Measurements from ENCODE around the gene GRB7. TPM values are rescaled to one million over a fixed set of nuclear protein-coding genes. Genes with fewer than 3 reads are reported as not detected.

Gene GRB7
- total and polyA plus RNA-seq, 10 of the 15 experiments (the other 5 are each of a cell fraction or from before 2014, with no cell fraction given), result 0.05 to 0.34 (median 0.19) TPM; not detected in 4

DNA sequence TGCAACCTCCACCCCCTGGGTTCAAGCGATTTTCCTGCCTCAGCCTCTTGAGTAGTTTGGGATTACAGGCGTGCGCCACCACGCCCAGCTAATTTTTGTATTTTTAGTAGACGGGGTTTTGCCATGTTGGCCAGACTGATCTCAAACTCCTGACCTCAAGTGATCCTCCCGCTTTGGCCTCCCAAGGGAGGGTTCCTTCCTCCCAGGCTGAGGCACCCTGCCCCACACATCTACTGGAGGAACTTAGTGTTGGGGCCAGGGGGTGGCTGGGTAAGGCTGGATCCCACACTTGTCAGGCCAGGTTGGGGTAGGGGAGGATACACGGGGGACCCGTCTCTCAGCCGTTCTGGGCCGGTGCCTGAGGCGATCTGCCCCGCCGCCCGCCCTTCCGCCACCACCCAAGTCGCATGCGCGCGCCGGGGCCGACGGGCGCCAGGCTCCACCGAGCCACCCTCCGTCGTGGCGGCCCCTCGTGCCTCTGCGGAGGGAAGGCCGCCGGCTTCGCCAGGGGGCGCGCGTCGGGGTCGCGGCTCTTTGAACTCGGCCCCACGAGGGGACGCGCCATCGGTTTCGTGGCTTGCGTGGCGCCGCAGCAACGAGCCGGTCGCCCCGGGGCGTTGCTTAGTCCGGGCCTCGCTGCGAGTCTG, 15.9 kb downstream of the GRB7 start (continued):
- TF ChIP-seq EZH2 (IDR thresholded peaks at IDR 0.05; ENCODE audit: borderline replicate concordance, control insufficient read depth, low read depth, low read length) (no peak), SPI1 (IDR thresholded peaks at IDR 0.05; ENCODE audit: borderline replicate concordance, insufficient read depth, low read depth, low read length) (no peak), CHD1 (IDR thresholded peaks at IDR 0.05; ENCODE audit: low read depth, low read length) (no peak), IKZF2 (IDR thresholded peaks at IDR 0.05) (no peak), CBX5 (IDR thresholded peaks at IDR 0.05; ENCODE audit: low read depth) (no peak), MEF2B (IDR thresholded peaks at IDR 0.05; ENCODE audit: partially characterized antibody, poor library complexity, severe bottlenecking) (no peak), SMARCA5 (IDR thresholded peaks at IDR 0.05) (no peak; the same call in 1 of the 2 replicates), SREBF2 (IDR thresholded peaks at IDR 0.05; ENCODE audit: low read length) (no peak), CBFB (IDR thresholded peaks at IDR 0.05; ENCODE audit: low read depth) (no peak), ETV6 (conservative IDR thresholded peaks at IDR 0.05 in 1 of 2, IDR thresholded peaks at IDR 0.05 in 1 of 2; ENCODE audit: borderline replicate concordance in 1 of 2, low read depth in 1 of 2) (no peak), WRNIP1 (IDR thresholded peaks at IDR 0.05; ENCODE audit: borderline replicate concordance, low read depth, low read length) (no peak), DPF2 (IDR thresholded peaks at IDR 0.05) (peak; percentile 14), NRF1 (conservative IDR thresholded peaks at IDR 0.05; ENCODE audit: low read depth, low read length) (peak; percentile 37; the same call in 1 of the 2 replicates), NFXL1 (IDR thresholded peaks at IDR 0.05; ENCODE audit: borderline replicate concordance) (no peak), YY1 (IDR thresholded peaks at IDR 0.05; ENCODE audit: low read depth, low read length) (no peak), MTA3 (IDR thresholded peaks at IDR 0.05; ENCODE audit: borderline replicate concordance, low read length) (no peak), BCL11A (IDR thresholded peaks at IDR 0.05; ENCODE audit: low read depth, low read length) (no peak), CREB1 (IDR thresholded peaks at IDR 0.05; ENCODE audit: low read depth) (no peak)
- TF ChIP-seq, protein P1, sequence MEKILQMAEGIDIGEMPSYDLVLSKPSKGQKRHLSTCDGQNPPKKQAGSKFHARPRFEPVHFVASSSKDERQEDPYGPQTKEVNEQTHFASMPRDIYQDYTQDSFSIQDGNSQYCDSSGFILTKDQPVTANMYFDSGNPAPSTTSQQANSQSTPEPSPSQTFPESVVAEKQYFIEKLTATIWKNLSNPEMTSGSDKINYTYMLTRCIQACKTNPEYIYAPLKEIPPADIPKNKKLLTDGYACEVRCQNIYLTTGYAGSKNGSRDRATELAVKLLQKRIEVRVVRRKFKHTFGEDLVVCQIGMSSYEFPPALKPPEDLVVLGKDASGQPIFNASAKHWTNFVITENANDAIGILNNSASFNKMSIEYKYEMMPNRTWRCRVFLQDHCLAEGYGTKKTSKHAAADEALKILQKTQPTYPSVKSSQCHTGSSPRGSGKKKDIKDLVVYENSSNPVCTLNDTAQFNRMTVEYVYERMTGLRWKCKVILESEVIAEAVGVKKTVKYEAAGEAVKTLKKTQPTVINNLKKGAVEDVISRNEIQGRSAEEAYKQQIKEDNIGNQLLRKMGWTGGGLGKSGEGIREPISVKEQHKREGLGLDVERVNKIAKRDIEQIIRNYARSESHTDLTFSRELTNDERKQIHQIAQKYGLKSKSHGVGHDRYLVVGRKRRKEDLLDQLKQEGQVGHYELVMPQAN (conservative IDR thresholded peaks at IDR 0.05), result 0 out of 2 replicates have a peak, but pooled peaks have one; percentile 53
- TF ChIP-seq, protein P2, sequence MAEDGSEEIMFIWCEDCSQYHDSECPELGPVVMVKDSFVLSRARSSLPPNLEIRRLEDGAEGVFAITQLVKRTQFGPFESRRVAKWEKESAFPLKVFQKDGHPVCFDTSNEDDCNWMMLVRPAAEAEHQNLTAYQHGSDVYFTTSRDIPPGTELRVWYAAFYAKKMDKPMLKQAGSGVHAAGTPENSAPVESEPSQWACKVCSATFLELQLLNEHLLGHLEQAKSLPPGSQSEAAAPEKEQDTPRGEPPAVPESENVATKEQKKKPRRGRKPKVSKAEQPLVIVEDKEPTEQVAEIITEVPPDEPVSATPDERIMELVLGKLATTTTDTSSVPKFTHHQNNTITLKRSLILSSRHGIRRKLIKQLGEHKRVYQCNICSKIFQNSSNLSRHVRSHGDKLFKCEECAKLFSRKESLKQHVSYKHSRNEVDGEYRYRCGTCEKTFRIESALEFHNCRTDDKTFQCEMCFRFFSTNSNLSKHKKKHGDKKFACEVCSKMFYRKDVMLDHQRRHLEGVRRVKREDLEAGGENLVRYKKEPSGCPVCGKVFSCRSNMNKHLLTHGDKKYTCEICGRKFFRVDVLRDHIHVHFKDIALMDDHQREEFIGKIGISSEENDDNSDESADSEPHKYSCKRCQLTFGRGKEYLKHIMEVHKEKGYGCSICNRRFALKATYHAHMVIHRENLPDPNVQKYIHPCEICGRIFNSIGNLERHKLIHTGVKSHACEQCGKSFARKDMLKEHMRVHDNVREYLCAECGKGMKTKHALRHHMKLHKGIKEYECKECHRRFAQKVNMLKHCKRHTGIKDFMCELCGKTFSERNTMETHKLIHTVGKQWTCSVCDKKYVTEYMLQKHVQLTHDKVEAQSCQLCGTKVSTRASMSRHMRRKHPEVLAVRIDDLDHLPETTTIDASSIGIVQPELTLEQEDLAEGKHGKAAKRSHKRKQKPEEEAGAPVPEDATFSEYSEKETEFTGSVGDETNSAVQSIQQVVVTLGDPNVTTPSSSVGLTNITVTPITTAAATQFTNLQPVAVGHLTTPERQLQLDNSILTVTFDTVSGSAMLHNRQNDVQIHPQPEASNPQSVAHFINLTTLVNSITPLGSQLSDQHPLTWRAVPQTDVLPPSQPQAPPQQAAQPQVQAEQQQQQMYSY (CRISPR knock-in tag; IDR thresholded peaks at IDR 0.05), result no peak
- TF ChIP-seq, protein P3, sequence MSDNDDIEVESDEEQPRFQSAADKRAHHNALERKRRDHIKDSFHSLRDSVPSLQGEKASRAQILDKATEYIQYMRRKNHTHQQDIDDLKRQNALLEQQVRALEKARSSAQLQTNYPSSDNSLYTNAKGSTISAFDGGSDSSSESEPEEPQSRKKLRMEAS (IDR thresholded peaks at IDR 0.05; ENCODE audit: low read depth, low read length), result peak; percentile 73
- TF ChIP-seq, protein P4, sequence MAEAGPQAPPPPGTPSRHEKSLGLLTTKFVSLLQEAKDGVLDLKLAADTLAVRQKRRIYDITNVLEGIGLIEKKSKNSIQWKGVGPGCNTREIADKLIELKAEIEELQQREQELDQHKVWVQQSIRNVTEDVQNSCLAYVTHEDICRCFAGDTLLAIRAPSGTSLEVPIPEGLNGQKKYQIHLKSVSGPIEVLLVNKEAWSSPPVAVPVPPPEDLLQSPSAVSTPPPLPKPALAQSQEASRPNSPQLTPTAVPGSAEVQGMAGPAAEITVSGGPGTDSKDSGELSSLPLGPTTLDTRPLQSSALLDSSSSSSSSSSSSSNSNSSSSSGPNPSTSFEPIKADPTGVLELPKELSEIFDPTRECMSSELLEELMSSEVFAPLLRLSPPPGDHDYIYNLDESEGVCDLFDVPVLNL (IDR thresholded peaks at IDR 0.05; ENCODE audit: low read depth, low read length), result no peak
- TF ChIP-seq, protein P5, sequence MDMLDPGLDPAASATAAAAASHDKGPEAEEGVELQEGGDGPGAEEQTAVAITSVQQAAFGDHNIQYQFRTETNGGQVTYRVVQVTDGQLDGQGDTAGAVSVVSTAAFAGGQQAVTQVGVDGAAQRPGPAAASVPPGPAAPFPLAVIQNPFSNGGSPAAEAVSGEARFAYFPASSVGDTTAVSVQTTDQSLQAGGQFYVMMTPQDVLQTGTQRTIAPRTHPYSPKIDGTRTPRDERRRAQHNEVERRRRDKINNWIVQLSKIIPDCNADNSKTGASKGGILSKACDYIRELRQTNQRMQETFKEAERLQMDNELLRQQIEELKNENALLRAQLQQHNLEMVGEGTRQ (IDR thresholded peaks at IDR 0.05; ENCODE audit: borderline replicate concordance, low read depth, low read length), result no peak
